Mammary epithelial cell (primary cell): ENCODE results near the gene RPUSD1.

ENCODE experiments used
- CTCF ChIP-seq, 2 donors: IDR thresholded peaks in 1 of 2; conservative IDR thresholded peaks in 1 of 2; 2 replicates each; pipeline ENCODE4 v1.5.1; 2011 to 2012; ENCODE audit warnings: inconsistent platforms in 2 of 2, low read length in 2 of 2, mild to moderate bottlenecking in 2 of 2, control low read depth in 1 of 2, low read depth in 1 of 2; ENCODE audit not compliant: insufficient read depth in 1 of 2; ENCODE audit errors: extremely low read depth in 1 of 2
- EZH2 ChIP-seq: IDR thresholded peaks from 2 replicates; pipeline ENCODE4 v1.6.1; 2012; ENCODE audit warnings: low read length, inconsistent platforms, borderline replicate concordance

- TF ChIP-seq CTCF (conservative IDR thresholded peaks at IDR 0.05 in 1 of 2, IDR thresholded peaks at IDR 0.05 in 1 of 2; ENCODE audit: extremely low read depth in 1 of 2, insufficient read depth in 1 of 2, low read depth in 1 of 2, low read length in 2 of 2): no peak
- no peak for TF ChIP-seq EZH2
Measured at GRCh38 chr16:760545-761343, 27.4 kb downstream of the RPUSD1 start, which contains the start of gene MSLN.
